GM18519 (cell line): Measurements from ENCODE around the gene ZEB1.
A peak's percentile ranks its signal among the peaks of the same experiment; 100 is the strongest.
"Not testable (repeated sequence)": the region's sequence is repeated elsewhere in the genome, so short reads cannot be mapped to it uniquely, and the experiment has no call there.

Source experiments
- ATAC-seq: cut with Tn5 transposase; IDR thresholded peaks from one replicate; pipeline ENCODE4 v1.9.1; 2021; ENCODE audit warnings: mild to moderate bottlenecking, moderate library complexity; ENCODE audit not compliant: unreplicated experiment, low FRiP score

ZEB1 gene

DNA sequence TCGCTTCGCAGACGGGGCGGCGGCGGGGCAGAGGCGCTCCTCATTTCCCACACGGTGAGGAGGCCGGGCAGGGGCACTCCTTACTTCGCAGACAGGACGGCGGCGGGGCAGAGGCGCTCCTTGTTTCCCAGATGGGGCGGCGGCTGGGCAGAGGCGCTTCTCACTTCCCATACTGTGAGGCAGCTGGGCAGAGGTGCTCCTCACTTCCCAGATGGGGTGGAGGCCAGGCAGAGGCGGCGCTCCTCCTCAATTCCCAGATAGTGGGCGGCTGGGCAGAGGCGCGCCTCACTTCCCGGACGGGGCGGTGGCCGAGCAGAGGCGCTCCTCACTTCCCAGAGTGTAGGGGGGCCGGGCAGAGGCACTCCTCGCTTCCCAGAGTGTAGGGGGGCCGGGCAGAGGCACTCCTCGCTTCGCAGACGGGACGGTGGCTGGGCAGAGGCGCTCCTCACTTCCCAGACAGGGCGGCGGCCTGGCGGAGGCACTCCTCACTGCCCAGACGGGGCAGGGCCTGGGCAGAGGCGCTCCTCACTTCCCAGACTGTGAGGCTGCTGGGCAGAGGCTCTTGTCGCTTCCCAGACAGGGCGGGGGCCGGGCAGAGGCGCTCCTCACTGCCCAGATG lies 43.1 kb downstream of the ZEB1 start:
- no peak for ATAC-seq

DNA sequence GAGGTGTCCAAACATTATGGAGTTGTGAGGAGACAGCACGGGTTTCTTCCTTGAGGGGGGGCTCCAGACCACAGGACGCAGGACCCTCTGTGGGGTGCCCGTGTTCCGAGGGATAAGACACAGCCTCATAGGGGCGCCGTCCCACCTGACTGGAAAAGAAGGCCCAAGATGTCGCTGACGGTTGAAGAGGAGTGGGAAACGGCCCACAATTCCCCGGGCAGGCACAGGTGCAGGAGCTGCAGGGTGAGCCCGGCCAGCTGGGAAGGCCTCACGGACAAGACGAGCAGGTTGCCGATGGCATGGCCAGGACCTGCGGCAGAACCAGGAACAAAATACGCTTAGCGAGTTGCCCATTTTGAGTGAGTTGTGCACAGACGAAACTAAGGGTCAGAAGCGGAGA lies 44.7 kb downstream of the ZEB1 start:
- not testable (repeated sequence) for ATAC-seq

DNA sequence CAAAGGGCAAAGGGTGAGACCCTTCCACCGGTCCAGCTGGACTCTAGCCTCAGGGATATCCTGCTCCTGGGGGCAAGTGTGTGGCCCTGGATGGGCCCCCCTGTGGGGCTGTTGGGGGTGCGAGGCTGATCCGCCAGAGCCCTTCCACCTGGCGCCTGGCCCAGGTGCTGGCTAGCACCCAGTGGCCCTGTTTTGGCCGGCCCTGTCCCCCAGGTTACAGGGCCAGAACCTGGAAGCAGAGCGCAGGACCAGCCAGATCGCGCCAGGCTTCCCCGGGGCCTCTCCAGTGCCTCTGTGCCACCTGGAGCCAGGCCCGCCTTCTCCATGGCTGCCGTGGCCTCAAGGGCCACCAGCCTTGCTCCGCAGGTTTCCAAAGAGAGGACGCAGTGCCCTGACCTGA lies 45.2 kb downstream of the ZEB1 start:
- not testable (repeated sequence) for ATAC-seq

DNA sequence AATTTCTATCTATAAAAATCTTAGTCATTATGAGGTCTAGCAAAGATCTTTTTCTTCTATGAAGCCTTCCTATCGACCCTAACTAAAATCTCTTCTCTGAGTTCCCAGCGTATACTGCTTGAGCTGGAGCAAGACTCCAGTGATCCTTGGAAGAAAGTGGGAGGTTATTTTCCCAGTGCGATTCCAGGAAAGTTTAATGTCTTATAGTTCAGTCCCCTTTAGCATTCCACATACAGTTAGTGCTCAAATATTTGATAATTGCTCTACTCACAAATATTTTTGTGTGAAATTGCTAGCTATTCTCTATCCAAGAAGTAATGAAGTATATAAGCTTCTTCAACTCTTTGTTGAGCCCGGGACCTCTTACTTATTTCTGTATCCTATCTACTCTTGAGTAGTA lies 47.7 kb downstream of the ZEB1 start:
- ATAC-seq, result no peak

DNA sequence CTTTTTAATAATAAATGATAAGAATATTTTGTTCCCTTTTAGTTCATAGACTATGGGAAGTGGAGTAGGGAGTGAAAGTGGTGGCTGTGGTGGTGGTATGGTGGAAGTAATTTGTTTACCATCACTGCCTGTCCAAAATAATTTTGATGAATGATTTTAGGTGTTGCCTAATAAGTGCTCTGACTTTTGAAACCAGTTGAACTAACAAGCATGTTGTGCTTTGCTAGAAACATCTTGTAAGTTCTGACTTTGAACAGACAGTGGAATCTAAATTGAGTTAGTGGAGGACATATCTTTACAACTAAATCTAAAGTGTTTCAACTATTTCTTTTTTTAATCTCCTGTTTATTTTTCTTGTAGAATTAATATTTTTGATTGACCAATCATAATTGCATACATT lies 49.7 kb downstream of the ZEB1 start:
- no peak for ATAC-seq

DNA sequence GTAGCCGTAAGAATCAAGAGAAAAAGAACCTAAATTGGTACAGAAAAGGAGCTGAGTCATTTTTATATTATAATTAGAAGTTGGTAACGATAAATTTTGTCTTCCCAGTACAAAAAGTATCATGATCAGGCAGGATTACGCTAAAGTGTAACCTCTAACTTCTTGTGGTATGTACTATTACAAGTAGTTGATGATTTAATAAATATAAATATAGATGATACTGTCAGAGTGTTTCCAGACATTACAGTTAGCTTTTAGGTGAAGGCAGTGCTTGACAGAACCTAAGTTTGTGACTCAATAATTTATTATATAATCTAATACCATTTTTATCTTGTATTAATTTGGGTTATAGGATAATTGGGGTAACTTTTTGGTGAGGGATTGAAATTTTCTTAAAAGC lies 53.4 kb downstream of the ZEB1 start:
- no peak for ATAC-seq

DNA sequence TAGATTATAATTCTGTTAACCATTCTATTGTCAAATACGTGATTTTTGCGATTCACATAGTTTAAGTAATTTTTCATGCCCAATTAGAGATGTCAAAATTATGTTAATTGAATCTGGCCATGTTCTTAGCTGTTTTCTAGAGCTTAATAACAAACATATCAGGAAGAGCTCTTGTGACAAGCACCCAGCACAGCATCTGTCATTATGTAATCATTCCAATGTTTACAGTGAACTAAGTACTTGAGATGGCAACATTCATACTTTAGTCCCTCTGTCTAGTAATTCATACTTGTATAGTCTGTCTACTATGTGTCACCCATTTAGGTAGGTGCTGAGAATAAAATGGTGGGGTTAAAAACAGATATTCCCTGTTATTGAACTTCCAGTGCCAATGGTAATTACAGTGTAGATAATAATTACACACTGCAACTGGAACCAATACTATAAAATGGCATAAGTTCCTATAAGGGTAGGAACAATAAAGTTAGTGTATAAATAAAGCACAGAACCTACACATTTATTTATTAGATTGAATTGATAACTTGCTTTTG lies 55.2 kb downstream of the ZEB1 start:
- no peak for ATAC-seq

DNA sequence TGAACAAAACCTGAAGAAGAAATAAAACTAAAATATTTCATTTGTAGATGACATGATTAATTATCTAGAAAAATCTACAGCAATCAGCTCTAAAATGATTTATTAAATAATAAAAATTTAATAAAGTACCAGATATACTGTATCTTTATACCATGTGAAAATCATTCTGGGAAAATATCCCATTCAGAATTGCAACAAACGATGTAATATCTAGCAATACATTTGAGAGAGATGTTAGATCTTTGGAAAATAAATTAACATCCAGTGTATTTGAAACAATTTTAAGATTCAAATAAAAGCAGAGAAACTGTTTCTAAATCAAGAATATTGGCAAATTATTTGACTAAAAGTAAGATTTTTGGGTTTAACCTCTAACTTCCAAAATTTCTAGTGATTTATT lies 62.2 kb downstream of the ZEB1 start:
- no peak for ATAC-seq

DNA sequence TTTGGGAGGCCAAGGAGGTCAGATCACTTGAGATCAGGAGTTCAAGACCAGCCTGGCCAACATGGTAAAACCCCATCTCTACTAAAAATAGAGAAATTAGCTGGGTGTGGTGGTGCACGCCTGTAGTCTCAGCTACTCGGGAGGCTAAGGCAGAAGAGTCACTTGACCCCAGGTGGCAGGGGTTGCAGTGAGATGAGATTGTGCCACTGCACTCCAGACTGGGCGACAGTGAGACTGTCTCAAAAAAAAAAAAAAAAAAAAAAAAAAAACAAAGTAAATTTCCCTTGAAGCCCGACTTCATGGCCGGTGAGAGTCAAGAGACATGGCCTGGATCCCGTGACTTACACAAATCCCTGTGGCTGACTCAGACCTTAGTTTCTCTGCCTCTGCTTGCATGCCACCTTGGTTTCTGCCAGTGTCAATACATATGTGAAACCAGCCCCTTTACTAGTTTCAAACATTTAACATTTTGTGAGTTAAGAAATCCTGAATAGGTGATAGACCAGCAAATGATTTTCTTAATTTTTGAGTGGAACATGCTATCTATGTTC lies 62.8 kb downstream of the ZEB1 start:
- ATAC-seq, result no peak

DNA sequence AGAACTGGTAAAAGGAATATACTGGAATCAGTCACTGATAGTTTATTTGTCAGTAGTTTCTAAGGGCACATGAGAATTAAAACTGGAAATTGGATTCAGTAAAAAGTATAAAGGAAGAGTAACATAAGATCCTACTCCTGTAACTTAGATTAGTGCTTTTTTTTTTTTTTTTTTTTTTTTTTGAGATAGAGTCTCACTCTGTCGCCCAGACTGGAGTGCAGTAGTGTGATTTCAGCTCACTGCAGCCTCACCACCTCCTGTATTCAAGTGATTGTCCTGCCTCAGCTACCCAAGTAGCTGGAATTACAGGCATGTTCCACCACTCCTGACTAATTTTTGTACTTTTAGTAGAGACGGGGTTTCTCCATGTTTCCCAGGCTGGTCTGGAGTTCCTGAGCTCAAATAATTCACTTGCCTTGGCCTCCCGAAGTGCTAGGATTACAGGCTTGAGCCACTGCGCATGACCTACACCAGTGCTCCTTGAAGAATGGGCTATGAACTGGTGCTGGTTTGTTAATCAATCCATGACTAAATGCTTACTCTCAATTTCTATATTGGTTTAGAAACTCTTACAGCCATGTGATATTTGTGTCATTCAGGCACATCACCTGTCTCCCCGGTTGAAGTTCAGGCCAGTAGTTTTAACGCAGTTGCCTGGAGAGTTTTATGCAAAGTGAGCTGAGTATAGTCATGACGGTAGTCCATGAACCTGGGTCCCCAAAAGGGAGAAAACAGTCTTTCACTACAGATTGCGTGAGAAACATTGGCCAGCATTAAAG lies 65.0 kb downstream of the ZEB1 start:
- peak; percentile 94 for ATAC-seq

DNA sequence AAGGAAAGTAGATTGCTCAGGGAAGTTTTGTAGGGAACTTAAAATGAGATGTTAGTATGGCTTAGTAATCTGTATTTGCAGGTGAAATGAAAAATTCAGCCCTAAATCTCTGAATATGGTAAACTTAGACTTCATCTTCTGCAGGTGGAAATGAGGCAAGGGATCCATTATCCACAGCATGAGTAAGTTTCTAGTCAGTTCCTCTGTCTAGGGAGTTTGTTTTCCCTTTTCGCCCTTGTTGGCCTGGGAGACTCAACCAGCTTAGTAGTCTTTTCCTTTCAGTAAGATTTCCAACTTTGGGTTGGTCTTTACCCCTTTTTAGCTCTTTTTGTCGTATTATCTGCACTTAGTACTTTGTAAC lies 65.6 kb downstream of the ZEB1 start:
- ATAC-seq, result peak; percentile 15

DNA sequence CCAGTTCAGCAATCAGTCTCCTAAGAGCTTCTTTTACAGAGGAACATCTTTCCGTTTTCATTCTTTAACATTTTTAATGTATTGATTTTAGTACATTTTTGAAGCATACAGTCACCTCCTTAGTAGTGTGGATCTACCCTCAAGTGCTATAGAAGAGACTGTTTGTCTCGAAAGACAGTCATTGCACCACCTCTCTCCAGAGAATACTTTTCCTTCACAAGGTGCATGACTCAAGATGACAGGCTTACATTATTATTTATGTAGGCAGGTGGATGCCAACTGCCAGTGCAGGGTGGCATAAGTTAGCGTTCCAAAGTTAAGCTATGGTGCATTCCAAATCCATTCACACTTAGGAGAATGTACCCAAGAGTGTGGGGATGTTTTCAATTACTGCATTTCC lies 71.8 kb downstream of the ZEB1 start:
- no peak for ATAC-seq

DNA sequence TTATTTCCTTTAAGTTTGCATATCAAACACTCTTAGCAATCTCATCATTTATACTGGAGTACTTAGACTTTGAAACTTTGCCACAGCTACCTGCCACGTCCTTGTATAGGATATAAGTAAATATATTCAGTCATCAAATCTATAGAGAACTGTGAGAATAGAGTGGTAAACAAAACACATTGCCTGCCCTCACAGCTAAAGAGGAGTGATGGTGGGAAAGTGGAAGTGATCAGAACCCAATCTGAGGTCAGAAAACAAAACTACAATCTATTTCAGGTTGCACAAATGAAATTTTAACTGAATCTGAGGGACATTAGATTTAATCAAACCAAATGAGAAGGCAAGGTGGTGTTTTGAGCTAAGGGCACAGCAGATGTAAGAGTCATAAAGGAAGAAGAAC lies 74.8 kb downstream of the ZEB1 start:
- ATAC-seq, result no peak

DNA sequence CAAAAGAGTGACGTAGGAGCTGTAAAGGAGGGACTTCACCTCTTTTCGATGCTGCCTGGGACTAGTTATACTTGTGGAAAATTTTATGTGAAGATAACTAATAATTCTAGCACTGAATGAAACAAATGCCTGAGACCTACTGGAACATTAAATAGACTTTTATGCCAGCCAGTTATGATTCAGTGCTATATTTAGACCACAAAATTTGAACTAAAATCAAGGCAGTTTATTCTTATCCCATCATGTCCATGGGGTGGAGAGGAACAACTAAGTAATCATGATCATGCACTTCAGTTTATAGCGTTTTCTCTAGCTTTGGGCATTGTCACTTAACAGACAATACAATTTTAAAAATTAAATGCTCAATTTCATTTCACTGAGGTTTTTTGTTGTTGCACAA lies 76.7 kb downstream of the ZEB1 start:
- no peak for ATAC-seq

DNA sequence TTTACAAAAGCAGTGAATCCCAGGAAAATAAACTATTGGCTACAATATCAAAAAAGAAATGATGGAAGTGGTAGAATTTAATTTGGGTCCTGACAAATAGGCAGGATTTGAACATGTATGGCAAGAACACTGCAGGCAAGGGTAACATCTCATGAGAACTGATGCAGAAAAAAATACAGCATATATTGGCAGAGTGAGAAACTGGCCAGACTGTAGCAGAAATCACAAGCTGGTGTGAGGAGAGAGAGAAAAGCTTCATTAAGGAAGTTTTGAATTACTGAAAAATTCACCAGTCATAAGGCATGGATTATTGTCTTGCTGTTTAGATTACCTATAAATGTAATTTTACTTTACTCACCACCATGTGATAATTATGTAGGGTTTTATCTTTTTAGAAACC lies 77.4 kb downstream of the ZEB1 start:
- ATAC-seq, result no peak

DNA sequence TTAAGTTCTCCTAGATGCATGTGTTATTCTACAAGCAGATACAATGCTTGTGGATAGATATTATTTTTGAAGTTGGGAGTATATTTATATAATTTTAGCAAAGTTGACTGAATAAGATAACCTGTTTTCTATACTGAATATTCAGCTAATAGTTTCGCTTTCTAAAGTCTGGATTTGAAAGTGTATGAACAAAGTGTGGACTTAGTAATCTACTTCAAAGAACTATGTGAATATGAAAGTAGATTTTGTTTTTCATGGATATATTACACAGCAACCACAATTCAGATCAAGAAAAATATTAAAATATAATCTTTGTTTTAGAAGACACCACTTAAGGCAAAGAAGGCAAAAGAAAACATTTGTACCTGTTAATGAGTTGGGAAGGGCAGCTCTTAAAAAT lies 78.8 kb downstream of the ZEB1 start:
- ATAC-seq, result no peak

DNA sequence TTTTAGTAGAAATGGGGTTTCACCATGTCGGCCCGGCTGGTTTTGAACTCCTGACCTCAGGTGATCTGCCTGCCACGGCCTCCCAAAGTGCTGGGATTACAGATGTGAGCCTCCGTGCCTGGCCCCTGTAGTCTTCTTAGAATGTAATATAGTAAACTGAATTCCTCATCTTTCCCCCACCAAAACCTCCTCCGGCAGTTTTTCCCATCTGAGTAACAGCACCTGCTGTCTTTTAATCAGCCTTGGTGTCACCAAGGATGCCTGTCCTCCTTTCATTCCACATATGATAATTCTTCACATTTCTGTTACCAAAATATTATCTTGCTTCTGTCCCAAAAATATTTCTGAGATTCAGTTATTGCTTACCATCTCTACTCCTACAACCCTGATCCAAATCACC lies 80.2 kb downstream of the ZEB1 start:
- ATAC-seq, result no peak

DNA sequence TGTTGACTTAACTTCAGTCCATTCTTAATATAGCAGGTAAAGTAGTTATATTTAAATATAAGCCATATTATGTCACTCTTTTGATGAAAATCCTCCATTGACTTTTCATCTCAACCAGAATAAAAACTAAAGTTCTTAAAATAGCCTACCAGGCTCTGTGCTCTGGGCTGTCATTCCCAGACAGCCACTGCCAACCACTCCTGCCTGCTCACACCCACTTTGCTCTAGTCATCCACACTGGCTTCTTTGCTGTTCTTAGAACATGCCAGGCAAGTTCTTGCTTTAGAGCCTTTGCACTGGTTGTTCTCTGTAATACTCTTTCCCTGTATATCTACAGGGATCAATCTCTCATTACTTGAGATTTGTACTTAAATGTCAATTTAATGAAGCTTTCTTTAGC lies 80.6 kb downstream of the ZEB1 start:
- no peak for ATAC-seq

DNA sequence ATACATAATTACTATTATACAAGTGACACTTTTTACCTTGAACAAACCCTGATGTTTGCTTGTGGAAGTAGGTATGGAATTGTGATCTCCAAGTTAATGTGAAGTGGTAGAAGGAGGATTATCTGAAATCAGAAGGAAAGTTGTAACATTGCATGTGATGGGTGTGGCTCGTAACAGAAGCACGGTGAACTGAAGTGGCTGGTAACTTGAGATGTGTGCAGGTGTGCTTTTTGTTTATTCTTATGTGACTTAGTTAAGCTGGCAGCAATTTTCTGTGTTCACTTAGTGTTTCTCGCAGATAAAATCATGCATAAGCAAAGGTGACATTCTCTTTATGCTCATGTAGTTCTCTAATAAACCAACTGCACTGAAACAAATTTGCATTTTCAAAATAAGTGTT lies 82.3 kb downstream of the ZEB1 start:
- ATAC-seq, result no peak

DNA sequence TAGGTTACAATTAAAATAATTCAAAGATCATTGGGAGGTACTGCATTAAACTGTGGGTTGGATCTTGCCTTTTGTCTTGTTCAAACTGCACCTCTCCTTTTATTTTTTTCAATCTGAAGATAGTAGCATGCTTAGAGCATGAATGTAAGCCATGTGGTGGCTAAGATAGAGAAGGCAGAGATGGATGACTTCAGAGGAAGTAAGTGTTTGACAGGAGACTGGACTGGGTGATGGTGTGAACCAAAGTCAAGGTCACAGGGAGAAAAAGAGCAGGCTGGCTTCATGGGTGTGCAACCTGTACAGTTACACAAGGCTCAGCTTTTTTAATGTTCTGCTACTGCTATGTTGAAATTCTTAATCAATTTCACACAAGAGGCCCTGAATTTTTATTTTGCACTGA lies 85.6 kb downstream of the ZEB1 start:
- ATAC-seq, result no peak

DNA sequence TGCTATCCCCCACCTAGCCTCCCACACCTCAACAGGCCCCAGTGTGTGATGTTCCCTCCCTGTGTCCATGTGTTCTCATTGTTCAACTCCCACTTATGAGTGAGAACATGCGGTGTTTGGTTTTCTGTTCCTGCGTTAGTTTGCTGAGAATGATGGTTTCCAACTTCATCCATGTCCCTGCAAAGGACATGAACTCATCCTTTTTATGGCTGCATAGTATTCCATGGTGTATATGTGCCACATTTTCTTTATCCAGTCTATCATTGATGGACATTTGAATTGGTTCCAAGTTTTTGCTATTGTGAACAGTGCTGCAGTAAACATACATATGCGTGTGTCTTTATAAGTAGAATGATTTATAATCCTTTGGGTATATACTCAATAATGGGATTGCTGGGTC lies 86.8 kb downstream of the ZEB1 start:
- not testable (repeated sequence) for ATAC-seq

DNA sequence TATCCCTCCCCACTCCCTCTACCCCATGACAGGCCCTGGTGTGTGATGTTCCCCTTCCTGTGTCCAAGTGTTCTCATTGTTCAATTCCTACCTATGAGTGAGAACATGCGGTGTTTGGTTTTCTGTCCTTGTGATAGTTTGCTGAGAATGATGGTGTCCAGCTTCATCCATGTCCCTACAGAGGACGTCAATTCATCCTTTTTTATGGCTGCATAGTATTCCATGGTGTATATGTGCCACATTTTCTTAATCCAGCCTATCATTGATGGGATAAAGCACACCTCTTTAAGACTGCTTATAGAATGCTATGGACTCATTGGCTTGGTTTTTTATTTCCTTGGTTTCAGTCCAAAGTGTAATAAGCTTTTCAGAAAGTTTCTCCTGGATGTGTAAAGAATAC lies 93.4 kb downstream of the ZEB1 start:
- ATAC-seq, result not testable (repeated sequence)
